ENCODE data around the gene RTL10. TPM values are rescaled to one million over a fixed set of nuclear protein-coding genes. Genes with fewer than 3 reads are reported as not detected.
A peak's percentile ranks its signal among the peaks of the same experiment; 100 is the strongest.

The RTL10 gene
- total and polyA plus RNA-seq, 2 of the 13 experiments (the other 11 are each of a cell fraction or from before 2014, with no cell fraction given): 14.1 to 15.8 TPM

- DNase-seq (ENCODE audit: low spot score): peak; percentile 43
- 80% methylated on average over 1 of the region's 7 CpGs for whole genome bisulfite sequencing (ENCODE audit: low lambda C conversion rate)
- ChIA-PET POLR2A (interaction anchor here (1.8 to 2.3 kb wide), 3 partner anchors 10 to 47 kb away, joined by 5 to 11 read pairs (median 6); partner anchors contain the start of genes COMT, GNB1L, RTL10 and TXNRD2), CTCF (ENCODE audit: low intra/inter-chr PET ratio, low total read pairs) (no interaction called here)
- Histone ChIP-seq H3K79me2 (ENCODE audit: insufficient read depth, low read length) (no peaks in the 10 kb centered on the region), H3K27me3 (ENCODE audit: control insufficient read depth in 1 of 2, insufficient read depth in 2 of 2, low read length in 2 of 2) (no peaks in the 10 kb centered on the region), H3K9ac (ENCODE audit: insufficient read depth, low read depth, low read length) (no peak overlapping the region), H4K20me1 (ENCODE audit: insufficient read depth, low read length) (no peaks in the 10 kb centered on the region), H3K27ac (ENCODE audit: extremely low read length, insufficient read depth, low read length) (peak overlapping the region; percentile 4), H3K36me3 (replicated peaks in 1 of 2; ENCODE audit: control insufficient read depth in 1 of 2, insufficient read depth in 2 of 2, low read length in 2 of 2) (peaks cover 5 to 8% of the 10 kb centered on the region in 2 experiments; a peak in 3 of 5 replicates), H3K9me3 (ENCODE audit: low read length) (no peaks in the 10 kb centered on the region), H3K4me1 (ENCODE audit: insufficient read depth, low read length) (peaks cover 62% of the 10 kb centered on the region), H3K4me3 (replicated peaks in 1 of 3; ENCODE audit: insufficient read depth in 1 of 3, low read depth in 2 of 3, low read length in 3 of 3) (no peak overlapping the region), H2AFZ (ENCODE audit: low read length) (no peak overlapping the region), H3K4me2 (ENCODE audit: low read depth, low read length) (no peak overlapping the region)
- no TSS peak for BruUV-seq (replicated peaks)
- intact Hi-C loops (cut with micrococcal nuclease; ENCODE audit: unreplicated experiment) (no loop called here), in situ Hi-C loops (cut with HindIII; ENCODE audit: extremely low pct_ligation_motif_present, low pct_unique_long_range_greater_than_20kb) (loop anchor here (5.0 kb wide), 2 partner anchors 50 to 170 kb away; partner anchors contain the start of genes GNB1L and RTL10)
- FAIRE-seq: peak; percentile 36
- no peak for ATAC-seq
- TF ChIP-seq HCFC1 (IDR thresholded peaks at IDR 0.05; ENCODE audit: low read depth, low read length) (no peak), CENPX (CRISPR knock-in tag; IDR thresholded peaks at IDR 0.05) (no peak), HMGA1 (CRISPR knock-in tag; conservative IDR thresholded peaks at IDR 0.05) (no peak), EEA1 (CRISPR knock-in tag; IDR thresholded peaks at IDR 0.05; ENCODE audit: borderline replicate concordance) (no peak), PRMT3 (CRISPR knock-in tag; IDR thresholded peaks at IDR 0.05; ENCODE audit: borderline replicate concordance, low read depth) (no peak), SOX13 (IDR thresholded peaks at IDR 0.05) (no peak), SOX13 (CRISPR knock-in tag; conservative IDR thresholded peaks at IDR 0.05 in 1 of 2, IDR thresholded peaks at IDR 0.05 in 1 of 2) (peak in 1 of 2 experiments; percentile 52; a peak in 2 of 4 replicates), SOX6 (IDR thresholded peaks at IDR 0.05) (no peak), SOX6 (CRISPR knock-in tag; IDR thresholded peaks at IDR 0.05) (peak; percentile 57), PATZ1 (CRISPR knock-in tag; IDR thresholded peaks at IDR 0.05) (0 out of 2 replicates have a peak, but pooled peaks have one; percentile 29), ZNF839 (CRISPR knock-in tag; IDR thresholded peaks at IDR 0.05; ENCODE audit: borderline replicate concordance) (no peak), ZNF770 (CRISPR knock-in tag; IDR thresholded peaks at IDR 0.05) (peak; percentile 39), HIC2 (CRISPR knock-in tag; IDR thresholded peaks at IDR 0.05; ENCODE audit: low read depth) (no peak)
- TF ChIP-seq, protein P1, sequence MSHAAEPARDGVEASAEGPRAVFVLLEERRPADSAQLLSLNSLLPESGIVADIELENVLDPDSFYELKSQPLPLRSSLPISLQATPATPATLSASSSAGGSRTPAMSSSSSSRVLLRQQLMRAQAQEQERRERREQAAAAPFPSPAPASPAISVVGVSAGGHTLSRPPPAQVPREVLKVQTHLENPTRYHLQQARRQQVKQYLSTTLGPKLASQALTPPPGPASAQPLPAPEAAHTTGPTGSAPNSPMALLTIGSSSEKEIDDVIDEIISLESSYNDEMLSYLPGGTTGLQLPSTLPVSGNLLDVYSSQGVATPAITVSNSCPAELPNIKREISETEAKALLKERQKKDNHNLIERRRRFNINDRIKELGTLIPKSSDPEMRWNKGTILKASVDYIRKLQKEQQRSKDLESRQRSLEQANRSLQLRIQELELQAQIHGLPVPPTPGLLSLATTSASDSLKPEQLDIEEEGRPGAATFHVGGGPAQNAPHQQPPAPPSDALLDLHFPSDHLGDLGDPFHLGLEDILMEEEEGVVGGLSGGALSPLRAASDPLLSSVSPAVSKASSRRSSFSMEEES (CRISPR knock-in tag; IDR thresholded peaks at IDR 0.05): no peak
- TF ChIP-seq, protein P2, sequence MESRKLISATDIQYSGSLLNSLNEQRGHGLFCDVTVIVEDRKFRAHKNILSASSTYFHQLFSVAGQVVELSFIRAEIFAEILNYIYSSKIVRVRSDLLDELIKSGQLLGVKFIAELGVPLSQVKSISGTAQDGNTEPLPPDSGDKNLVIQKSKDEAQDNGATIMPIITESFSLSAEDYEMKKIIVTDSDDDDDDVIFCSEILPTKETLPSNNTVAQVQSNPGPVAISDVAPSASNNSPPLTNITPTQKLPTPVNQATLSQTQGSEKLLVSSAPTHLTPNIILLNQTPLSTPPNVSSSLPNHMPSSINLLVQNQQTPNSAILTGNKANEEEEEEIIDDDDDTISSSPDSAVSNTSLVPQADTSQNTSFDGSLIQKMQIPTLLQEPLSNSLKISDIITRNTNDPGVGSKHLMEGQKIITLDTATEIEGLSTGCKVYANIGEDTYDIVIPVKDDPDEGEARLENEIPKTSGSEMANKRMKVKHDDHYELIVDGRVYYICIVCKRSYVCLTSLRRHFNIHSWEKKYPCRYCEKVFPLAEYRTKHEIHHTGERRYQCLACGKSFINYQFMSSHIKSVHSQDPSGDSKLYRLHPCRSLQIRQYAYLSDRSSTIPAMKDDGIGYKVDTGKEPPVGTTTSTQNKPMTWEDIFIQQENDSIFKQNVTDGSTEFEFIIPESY (CRISPR knock-in tag; IDR thresholded peaks at IDR 0.05): 0 out of 2 replicates have a peak, but pooled peaks have one; percentile 30
These were observed 47.6 kb upstream of the RTL10 start for GRCh38 chr22:19902245-19902715.

Measured in HepG2 (cell line).